Natural killer cell (primary cell): Measurements from ENCODE around the gene BEAN1. TPM values are rescaled to one million over a fixed set of nuclear protein-coding genes. Genes with fewer than 3 reads are reported as not detected.

Source experiments
- ATAC-seq, 3 donors: fragments of 150-1000 bp in 2 of 3; fragments of 200-7000 bp in 1 of 3; cut with Tn5 transposase; 1 replicate in 1 of 3; 2 replicates in 2 of 3; pipeline ENCODE4 v1.10.0; 2021; ENCODE audit warnings: mild to moderate bottlenecking in 2 of 3, moderate library complexity in 2 of 3
- DNase-seq, 2 donors: peaks; one replicate each; pipeline versions ENCODE4 v3.0.0 to v3.0.0-alpha.2; 2013 to 2021; ENCODE audit warnings: mixed read lengths in 1 of 2
- H3K27ac ChIP-seq: one replicate; pipeline ENCODE4 v1.5.1; 2013; ENCODE audit warnings: mild to moderate bottlenecking, low read length
- H3K27me3 ChIP-seq: one replicate; pipeline ENCODE4 v1.6.1; 2013; ENCODE audit warnings: low read length; ENCODE audit not compliant: control insufficient read depth, insufficient read depth
- H3K36me3 ChIP-seq: one replicate; pipeline ENCODE4 v1.6.1; 2013; ENCODE audit warnings: low read length; ENCODE audit not compliant: control insufficient read depth, insufficient read depth
- H3K4me1 ChIP-seq: one replicate; pipeline ENCODE4 v1.6.1; 2013; ENCODE audit warnings: low read length; ENCODE audit not compliant: control insufficient read depth, insufficient read depth
- H3K4me3 ChIP-seq: one replicate; pipeline ENCODE4 v1.5.1; 2013; ENCODE audit warnings: low read length
- H3K9me3 ChIP-seq: one replicate; pipeline ENCODE4 v1.6.1; 2013; ENCODE audit warnings: low read length; ENCODE audit not compliant: control insufficient read depth, insufficient read depth
- H3K27ac Mint-ChIP-seq, 2 donors: one replicate each; pipeline ENCODE4 v1.8.0; 2022; ENCODE audit warnings: mild to moderate bottlenecking in 2 of 2, mixed read lengths in 2 of 2, moderate library complexity in 1 of 2
- H3K27me3 Mint-ChIP-seq, 2 donors: one replicate each; pipeline ENCODE4 v1.8.0; 2022; ENCODE audit warnings: low read depth in 2 of 2, mixed read lengths in 2 of 2
- H3K36me3 Mint-ChIP-seq: one replicate; pipeline ENCODE4 v1.8.0; 2022; ENCODE audit warnings: mixed read lengths
- H3K4me1 Mint-ChIP-seq, 2 donors: one replicate each; pipeline ENCODE4 v1.8.0; 2022; ENCODE audit warnings: mixed read lengths in 2 of 2
- H3K4me3 Mint-ChIP-seq: one replicate; pipeline ENCODE4 v1.8.0; 2022; ENCODE audit warnings: mild to moderate bottlenecking, moderate library complexity, mixed read lengths
- H3K9me3 Mint-ChIP-seq, 2 donors: one replicate each; pipeline ENCODE4 v1.8.0; 2022; ENCODE audit warnings: mixed read lengths in 2 of 2
- WGBS: methylation state at CpG from one replicate; pipeline ENCODE4 v1.1.7; 2013; ENCODE audit warnings: missing lambda C conversion rate; ENCODE audit not compliant: insufficient coverage; 5-methylcytosine and 5-hydroxymethylcytosine counted together
- intact Hi-C: fragments of 100-400 bp; cut with micrococcal nuclease; formaldehyde crosslinking; loops from one replicate; pipeline ENCODE4 v1.14.2; 2022
- total RNA-seq, 4 donors: library from RNA; stranded (reverse); fragments of 120-200 nt in 1 of 4; gene quantifications; one replicate each; pipeline versions ENCODE4 v1.2.3 to v1.2.4, GENCODE V29; 2013 to 2022
- TF ChIP-seq, protein P1 (sequence below): fragments of 200-600 bp; IDR thresholded peaks from one replicate; pipeline ENCODE4 v1.8.0; 2022; ENCODE audit warnings: antibody characterized with exemption

The BEAN1 gene
- total RNA-seq, 3 donors from 2014 or later (not counting 1 experiment from before 2014, with no cell fraction given): not detected

- H3K9me3 Mint-ChIP-seq: peaks cover 0 to 3% of the 10 kb centered on the region in 2 donors
- Histone ChIP-seq H3K4me1 (no peaks in the 10 kb centered on the region), H3K36me3 (no peaks in the 10 kb centered on the region), H3K27me3 (peaks cover 2% of the 10 kb centered on the region), H3K4me3 (no peak overlapping the region), H3K27ac (no peak overlapping the region), H3K9me3 (no peaks in the 10 kb centered on the region)
- DNase-seq (no peak), ATAC-seq (no peak)
- no peaks in the 10 kb centered on the region for H3K36me3 Mint-ChIP-seq
- WGBS: 92% methylated on average over 11 of the region's 11 CpGs
- intact Hi-C loops: no loop called here
- H3K27ac Mint-ChIP-seq: no peak overlapping the region
- H3K4me1 Mint-ChIP-seq: no peaks in the 10 kb centered on the region
- H3K4me3 Mint-ChIP-seq: no peak overlapping the region
- peaks cover 16 to 18% of the 10 kb centered on the region in 2 donors for H3K27me3 Mint-ChIP-seq
- TF ChIP-seq, protein P1, sequence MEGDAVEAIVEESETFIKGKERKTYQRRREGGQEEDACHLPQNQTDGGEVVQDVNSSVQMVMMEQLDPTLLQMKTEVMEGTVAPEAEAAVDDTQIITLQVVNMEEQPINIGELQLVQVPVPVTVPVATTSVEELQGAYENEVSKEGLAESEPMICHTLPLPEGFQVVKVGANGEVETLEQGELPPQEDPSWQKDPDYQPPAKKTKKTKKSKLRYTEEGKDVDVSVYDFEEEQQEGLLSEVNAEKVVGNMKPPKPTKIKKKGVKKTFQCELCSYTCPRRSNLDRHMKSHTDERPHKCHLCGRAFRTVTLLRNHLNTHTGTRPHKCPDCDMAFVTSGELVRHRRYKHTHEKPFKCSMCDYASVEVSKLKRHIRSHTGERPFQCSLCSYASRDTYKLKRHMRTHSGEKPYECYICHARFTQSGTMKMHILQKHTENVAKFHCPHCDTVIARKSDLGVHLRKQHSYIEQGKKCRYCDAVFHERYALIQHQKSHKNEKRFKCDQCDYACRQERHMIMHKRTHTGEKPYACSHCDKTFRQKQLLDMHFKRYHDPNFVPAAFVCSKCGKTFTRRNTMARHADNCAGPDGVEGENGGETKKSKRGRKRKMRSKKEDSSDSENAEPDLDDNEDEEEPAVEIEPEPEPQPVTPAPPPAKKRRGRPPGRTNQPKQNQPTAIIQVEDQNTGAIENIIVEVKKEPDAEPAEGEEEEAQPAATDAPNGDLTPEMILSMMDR: no peak
These were observed 41.3 kb downstream of the BEAN1 start for GRCh38 chr16:66468321-66468965.

GRCh38 chr16:66469291-66469946 is 42.3 kb downstream of the BEAN1 start:
- peaks cover 8 to 9% of the 10 kb centered on the region in 2 donors for H3K4me1 Mint-ChIP-seq
- H3K36me3 ChIP-seq: no peaks in the 10 kb centered on the region
- H3K27ac Mint-ChIP-seq: no peak overlapping the region
- ATAC-seq (no peak), DNase-seq (no peak)
- intact Hi-C loops: no loop called here
- peaks cover 2% of the 10 kb centered on the region for H3K27me3 ChIP-seq
- no peaks in the 10 kb centered on the region for H3K36me3 Mint-ChIP-seq
- no peak overlapping the region for H3K4me3 ChIP-seq
- peaks cover 0 to 3% of the 10 kb centered on the region in 2 donors for H3K9me3 Mint-ChIP-seq
- 95% methylated on average over 24 of the region's 26 CpGs for WGBS
- no peaks in the 10 kb centered on the region for H3K9me3 ChIP-seq
- H3K4me1 ChIP-seq: peaks cover 9% of the 10 kb centered on the region
- no peak overlapping the region for H3K27ac ChIP-seq
- no peak overlapping the region for H3K4me3 Mint-ChIP-seq
- TF ChIP-seq, protein P1: no peak
- peaks cover 10 to 16% of the 10 kb centered on the region in 2 donors for H3K27me3 Mint-ChIP-seq

DNA sequence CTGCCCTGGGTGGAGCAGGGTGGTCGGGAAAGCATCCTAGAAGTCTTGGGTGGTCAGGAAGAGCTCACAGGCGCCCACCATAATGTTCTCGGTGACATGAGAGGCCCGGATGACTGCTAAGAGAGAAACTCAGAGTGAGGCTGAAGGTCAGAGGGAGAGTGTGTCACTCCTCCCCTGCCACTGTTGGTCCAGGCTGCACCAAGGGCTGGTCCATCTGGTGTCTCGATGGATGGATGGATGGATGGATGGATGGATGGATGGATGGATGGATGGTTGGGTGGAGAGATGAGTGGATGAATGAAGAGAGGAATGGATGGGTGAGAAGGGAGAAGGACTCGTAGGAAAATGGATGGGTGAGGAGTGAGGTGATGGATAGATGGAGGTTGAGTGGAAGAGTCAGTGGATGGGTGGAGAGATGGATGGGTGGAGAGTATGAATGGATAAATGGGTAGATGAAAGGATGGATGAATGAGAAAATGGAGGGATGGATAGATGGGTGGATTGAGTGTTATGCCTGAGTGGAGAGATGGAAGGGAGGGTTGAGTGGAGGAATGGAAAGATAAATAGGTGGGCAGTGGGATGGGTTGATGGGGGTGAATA is 43.0 kb downstream of the BEAN1 start:
- Histone ChIP-seq H3K36me3 (no peaks in the 10 kb centered on the region), H3K27me3 (peaks cover 2% of the 10 kb centered on the region), H3K9me3 (no peaks in the 10 kb centered on the region), H3K4me1 (peaks cover 14% of the 10 kb centered on the region), H3K27ac (no peak overlapping the region), H3K4me3 (no peak overlapping the region)
- Mint-ChIP-seq H3K27ac (no peak overlapping the region), H3K4me3 (no peak overlapping the region), H3K27me3 (peaks cover 5 to 13% of the 10 kb centered on the region in 2 donors), H3K36me3 (no peaks in the 10 kb centered on the region), H3K4me1 (peaks cover 15% of the 10 kb centered on the region in 2 donors), H3K9me3 (peaks cover 0 to 3% of the 10 kb centered on the region in 2 donors)
- no peak for DNase-seq
- ATAC-seq: no peak
- WGBS: 86% methylated on average over 6 of the region's 6 CpGs
- TF ChIP-seq, protein P1: no peak
- intact Hi-C loops: no loop called here
